B cell (primary cell): ENCODE measurements around the gene THADA. TPM values are rescaled to one million over a fixed set of nuclear protein-coding genes. Genes with fewer than 3 reads are reported as not detected.

Experiments used
- ATAC-seq: fragments of 200-7000 bp; cut with Tn5 transposase; one replicate; pipeline ENCODE4 v1.10.0; 2021; ENCODE audit warnings: low read depth, mild to moderate bottlenecking, moderate number of reproducible peaks, moderate library complexity
- CTCF ChIA-PET: fragments of 350-600 bp; sonication (Branson Sonifier 250); formaldehyde crosslinking; loops from one replicate; lab custom pipeline; 2021; ENCODE audit warnings: antibody characterized with exemption, inconsistent platforms; lab: Charles Lee
- POLR2A ChIA-PET: fragments of 350-600 bp; sonication (Branson Sonifier 250); formaldehyde crosslinking; loops from one replicate; lab custom pipeline; 2021; ENCODE audit warnings: antibody characterized with exemption; lab: Charles Lee
- DNase-seq: peaks from one replicate; pipeline ENCODE4 v3.0.0; 2013
- H2AFZ ChIP-seq: 2 replicates; pipeline ENCODE4 v1.6.1; 2012; ENCODE audit warnings: mild to moderate bottlenecking, low read depth, low read length; ENCODE audit not compliant: insufficient read depth, poor library complexity, severe bottlenecking
- H3K27ac ChIP-seq, 2 donors: 1 replicate in 1 of 2; 2 replicates in 1 of 2; pipeline ENCODE4 v1.5.1; 2012 to 2013; ENCODE audit warnings: low read length in 2 of 2, mild to moderate bottlenecking in 2 of 2, moderate library complexity in 1 of 2
- H3K27me3 ChIP-seq, 4 experiments: fragments of 200-600 bp in 1 of 4; sonication (generic) in 1 of 4; replicated peaks in 1 of 4; 1 replicate in 2 of 4; 2 replicates in 2 of 4; pipeline versions ENCODE4 v1.6.1 to v1.7.0; 2013 to 2016; ENCODE audit warnings: low read length in 3 of 4, mild to moderate bottlenecking in 2 of 4, mixed read lengths in 1 of 4, moderate library complexity in 1 of 4; ENCODE audit not compliant: insufficient read depth in 4 of 4, control insufficient read depth in 3 of 4; ENCODE audit errors: control extremely low read depth in 1 of 4
- H3K36me3 ChIP-seq, 2 experiments: replicated peaks in 1 of 2; 1 replicate in 1 of 2; 2 replicates in 1 of 2; pipeline versions ENCODE4 v1.6.1 to v1.7.1; 2013; ENCODE audit warnings: low read length in 1 of 2; ENCODE audit not compliant: insufficient read depth in 2 of 2, control insufficient read depth in 1 of 2; ENCODE audit errors: control extremely low read depth in 1 of 2, extremely low read depth in 1 of 2
- H3K4me1 ChIP-seq, 2 donors: fragments of 200-600 bp in 1 of 2; sonication (generic) in 1 of 2; 1 replicate in 1 of 2; 2 replicates in 1 of 2; pipeline versions ENCODE4 v1.5.1 to v1.6.1; 2013 to 2017; ENCODE audit warnings: low read length in 2 of 2; ENCODE audit not compliant: control insufficient read depth in 2 of 2, insufficient read depth in 2 of 2
- H3K4me2 ChIP-seq: replicated peaks from 2 replicates; pipeline ENCODE3; 2012; ENCODE audit warnings: mild to moderate bottlenecking, low read depth, low read length; ENCODE audit not compliant: poor library complexity, severe bottlenecking
- H3K4me3 ChIP-seq, 5 experiments: fragments of 200-600 bp in 1 of 5; sonication (generic) in 1 of 5; 1 replicate in 3 of 5; 2 replicates in 2 of 5; pipeline versions ENCODE4 v1.5.1 to v1.7.0; 2011 to 2016; ENCODE audit warnings: low read length in 4 of 5, mild to moderate bottlenecking in 4 of 5, low read depth in 2 of 5, control low read depth in 1 of 5, moderate library complexity in 1 of 5; ENCODE audit not compliant: insufficient read depth in 1 of 5; ENCODE audit errors: control extremely low read depth in 1 of 5, extremely low read depth in 1 of 5
- H3K79me2 ChIP-seq: fragments of 200-600 bp; sonication (generic); one replicate; pipeline ENCODE4 v1.6.0; 2016; ENCODE audit warnings: low read length; ENCODE audit not compliant: control insufficient read depth, insufficient read depth
- H3K9ac ChIP-seq: fragments of 200-600 bp; sonication (generic); 2 replicates; pipeline ENCODE4 v1.6.1; 2017; ENCODE audit warnings: mild to moderate bottlenecking, low read length, moderate library complexity
- H3K9me3 ChIP-seq, 3 donors: one replicate each; pipeline versions ENCODE4 v1.6.1 to v1.7.1; 2013; ENCODE audit warnings: low read length in 2 of 3; ENCODE audit not compliant: control insufficient read depth in 2 of 3, insufficient read depth in 1 of 3; ENCODE audit errors: control extremely low read depth in 1 of 3
- H4K20me1 ChIP-seq: 2 replicates; pipeline ENCODE4 v1.6.0; 2012; ENCODE audit warnings: mild to moderate bottlenecking, low read length; ENCODE audit not compliant: insufficient read depth, control insufficient read depth, poor library complexity, severe bottlenecking
- H3K27ac Mint-ChIP-seq: one replicate; pipeline ENCODE4 v1.8.0; 2021; ENCODE audit warnings: mixed read lengths
- H3K27me3 Mint-ChIP-seq: one replicate; pipeline ENCODE4 v1.8.0; 2021; ENCODE audit warnings: mixed read lengths
- H3K4me1 Mint-ChIP-seq: one replicate; pipeline ENCODE4 v1.8.0; 2021; ENCODE audit warnings: mixed read lengths
- H3K4me3 Mint-ChIP-seq: one replicate; pipeline ENCODE4 v1.8.0; 2021; ENCODE audit warnings: mixed read lengths
- H3K9me3 Mint-ChIP-seq: one replicate; pipeline ENCODE4 v1.8.0; 2022; ENCODE audit warnings: mixed read lengths; ENCODE audit not compliant: insufficient read depth
- EZH2 ChIP-seq: IDR thresholded peaks from 2 replicates; pipeline ENCODE4 v1.6.1; 2012; ENCODE audit warnings: borderline replicate concordance, low read depth, mild to moderate bottlenecking, moderate library complexity, low read length; ENCODE audit not compliant: insufficient read depth, poor library complexity, severe bottlenecking
- WGBS: methylation state at CpG from one replicate; pipeline ENCODE4 v1.1.5; 2013; ENCODE audit warnings: missing lambda C conversion rate; ENCODE audit not compliant: insufficient coverage; 5-methylcytosine and 5-hydroxymethylcytosine counted together
- intact Hi-C: fragments of 100-400 bp; cut with micrococcal nuclease; formaldehyde crosslinking; loops from one replicate; pipeline ENCODE4 v1.10.0; 2022
- polyA plus RNA-seq: library from polyadenylated mRNA; depleted of rRNA; stranded (reverse); fragments of >200 nt; gene quantifications from 2 replicates; pipeline ENCODE4 v1.2.3, GENCODE V29; 2012
- total RNA-seq, 2 donors: library from RNA; stranded (reverse); fragments of 120-200 nt in 1 of 2; gene quantifications; 1 replicate in 1 of 2; 2 replicates in 1 of 2; pipeline versions ENCODE4 v1.2.3 to v1.2.4, GENCODE V29; 2013 to 2022
- TF ChIP-seq, protein P1 (sequence below): fragments of 200-600 bp; IDR thresholded peaks from one replicate; pipeline ENCODE4 v1.8.0; 2022; ENCODE audit warnings: antibody characterized with exemption, mild to moderate bottlenecking

THADA gene
- total and polyA plus RNA-seq, 2 donors (not counting 1 experiment from before 2014, with no cell fraction given) = 17.6 to 48.5 TPM

DNA sequence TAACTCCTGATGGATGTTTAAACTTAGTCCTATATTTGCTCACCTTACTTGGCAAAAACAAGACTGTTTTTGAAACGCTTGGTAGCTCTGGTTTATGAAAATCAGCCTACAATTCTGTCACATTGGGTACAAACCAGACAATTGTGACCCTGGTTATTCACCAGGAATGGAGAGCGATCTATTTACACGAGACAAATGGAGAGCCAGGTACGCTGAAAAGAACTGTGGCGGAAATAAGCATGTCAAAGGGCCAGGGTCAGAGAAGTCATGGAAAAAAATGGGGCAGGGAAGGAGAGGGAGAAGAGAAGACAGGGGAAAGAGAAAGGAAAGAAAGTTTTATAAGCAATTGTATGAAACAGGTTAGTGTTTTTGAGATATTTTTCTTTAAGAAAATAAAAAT lies 250.0 kb downstream of the THADA start:
- intact Hi-C loops = no loop called here
- H3K36me3 ChIP-seq = peaks cover 15 to 31% of the 10 kb centered on the region in 2 experiments
- H3K9ac ChIP-seq = no peak overlapping the region
- DNase-seq (no peak), ATAC-seq (no peak)
- Mint-ChIP-seq H3K27me3 (no peaks in the 10 kb centered on the region), H3K4me1 (no peaks in the 10 kb centered on the region), H3K4me3 (no peak overlapping the region), H3K27ac (no peak overlapping the region), H3K9me3 (no peaks in the 10 kb centered on the region)
- no peak for TF ChIP-seq EZH2
- ChIA-PET POLR2A (no interaction called here), CTCF (no interaction called here)
- no peaks in the 10 kb centered on the region for H4K20me1 ChIP-seq
- H3K4me1 ChIP-seq = no peaks in the 10 kb centered on the region
- WGBS = 84% methylated on average over 5 of the region's 5 CpGs
- H3K79me2 ChIP-seq = no peaks in the 10 kb centered on the region
- no peak overlapping the region for H3K4me3 ChIP-seq
- no peak overlapping the region for H3K27ac ChIP-seq
- no peak overlapping the region for H2AFZ ChIP-seq
- H3K27me3 ChIP-seq = no peaks in the 10 kb centered on the region
- no peak overlapping the region for H3K4me2 ChIP-seq
- H3K9me3 ChIP-seq = no peaks in the 10 kb centered on the region

DNA sequence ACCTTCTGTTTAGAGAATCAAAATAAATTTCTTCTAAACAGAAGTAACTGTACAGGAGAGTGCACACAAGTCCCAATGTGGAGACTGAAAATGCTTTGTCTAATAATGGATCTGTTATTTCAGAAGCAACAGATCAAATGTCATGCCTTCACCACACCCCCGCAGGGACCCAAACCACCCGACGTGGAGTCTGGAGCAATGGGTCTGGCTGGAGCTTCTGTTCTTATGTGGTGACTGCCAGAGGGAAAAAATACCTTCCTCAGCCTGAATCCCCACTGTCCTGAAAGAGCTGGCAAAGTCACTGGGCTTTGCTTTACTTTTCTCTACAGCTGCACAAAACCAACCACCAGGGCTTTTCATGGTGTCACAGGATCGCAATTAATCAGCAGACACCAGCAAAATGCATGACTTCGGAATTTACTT lies 250.4 kb downstream of the THADA start:
- ChIA-PET POLR2A (no interaction called here), CTCF (no interaction called here)
- H3K9me3 ChIP-seq = no peaks in the 10 kb centered on the region
- ATAC-seq = no peak
- intact Hi-C loops = no loop called here
- WGBS = no CpG with 5 or more reads among the region's 5 CpGs
- no peak overlapping the region for H3K27ac ChIP-seq
- no peak overlapping the region for H3K4me3 ChIP-seq
- H3K27me3 Mint-ChIP-seq = no peaks in the 10 kb centered on the region
- H3K36me3 ChIP-seq = peaks cover 13 to 31% of the 10 kb centered on the region in 2 experiments
- TF ChIP-seq, protein P1, sequence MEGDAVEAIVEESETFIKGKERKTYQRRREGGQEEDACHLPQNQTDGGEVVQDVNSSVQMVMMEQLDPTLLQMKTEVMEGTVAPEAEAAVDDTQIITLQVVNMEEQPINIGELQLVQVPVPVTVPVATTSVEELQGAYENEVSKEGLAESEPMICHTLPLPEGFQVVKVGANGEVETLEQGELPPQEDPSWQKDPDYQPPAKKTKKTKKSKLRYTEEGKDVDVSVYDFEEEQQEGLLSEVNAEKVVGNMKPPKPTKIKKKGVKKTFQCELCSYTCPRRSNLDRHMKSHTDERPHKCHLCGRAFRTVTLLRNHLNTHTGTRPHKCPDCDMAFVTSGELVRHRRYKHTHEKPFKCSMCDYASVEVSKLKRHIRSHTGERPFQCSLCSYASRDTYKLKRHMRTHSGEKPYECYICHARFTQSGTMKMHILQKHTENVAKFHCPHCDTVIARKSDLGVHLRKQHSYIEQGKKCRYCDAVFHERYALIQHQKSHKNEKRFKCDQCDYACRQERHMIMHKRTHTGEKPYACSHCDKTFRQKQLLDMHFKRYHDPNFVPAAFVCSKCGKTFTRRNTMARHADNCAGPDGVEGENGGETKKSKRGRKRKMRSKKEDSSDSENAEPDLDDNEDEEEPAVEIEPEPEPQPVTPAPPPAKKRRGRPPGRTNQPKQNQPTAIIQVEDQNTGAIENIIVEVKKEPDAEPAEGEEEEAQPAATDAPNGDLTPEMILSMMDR = no peak
- no peak for TF ChIP-seq EZH2
- H3K4me3 Mint-ChIP-seq = no peak overlapping the region
- no peak for DNase-seq
- no peaks in the 10 kb centered on the region for H3K4me1 ChIP-seq
- H3K9ac ChIP-seq = no peak overlapping the region
- no peak overlapping the region for H3K4me2 ChIP-seq
- H3K27ac Mint-ChIP-seq = no peak overlapping the region
- H3K27me3 ChIP-seq = no peaks in the 10 kb centered on the region
- H3K79me2 ChIP-seq = no peaks in the 10 kb centered on the region
- no peaks in the 10 kb centered on the region for H4K20me1 ChIP-seq
- H3K4me1 Mint-ChIP-seq = no peaks in the 10 kb centered on the region
- H2AFZ ChIP-seq = no peak overlapping the region
- H3K9me3 Mint-ChIP-seq = no peaks in the 10 kb centered on the region
